Ishikawa (cell line): Measurements from ENCODE around the gene SPATA2.

ENCODE experiments used
- EP300 ChIP-seq: IDR thresholded peaks from 2 replicates; pipeline ENCODE4 v1.6.1; 2012; ENCODE audit warnings: borderline replicate concordance
- TF ChIP-seq, protein P1 (sequence below): IDR thresholded peaks from 2 replicates; pipeline ENCODE4 v1.6.1; 2012; ENCODE audit warnings: low read depth, mild to moderate bottlenecking

DNA sequence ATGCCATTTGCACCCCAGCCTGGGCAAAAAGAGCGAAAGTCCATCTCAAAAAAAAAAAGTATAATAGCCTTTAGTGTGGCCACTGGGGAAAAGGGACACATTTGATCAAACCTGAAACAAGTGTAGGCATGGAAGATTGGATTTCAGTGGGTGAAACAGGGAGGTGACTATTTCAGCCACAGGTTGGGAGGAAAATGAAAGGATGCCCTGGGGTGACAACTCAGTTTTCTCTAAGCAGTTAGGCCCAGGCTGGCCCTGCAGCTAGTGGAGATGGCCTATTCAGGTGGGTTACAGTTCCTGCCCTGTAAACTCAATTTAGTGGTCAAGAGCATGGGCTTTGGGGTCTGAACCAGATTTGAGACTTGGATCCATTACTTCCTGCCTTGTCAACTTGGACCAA lies 36.4 kb downstream of the SPATA2 start:
- no peak for TF ChIP-seq EP300
- TF ChIP-seq, protein P1, sequence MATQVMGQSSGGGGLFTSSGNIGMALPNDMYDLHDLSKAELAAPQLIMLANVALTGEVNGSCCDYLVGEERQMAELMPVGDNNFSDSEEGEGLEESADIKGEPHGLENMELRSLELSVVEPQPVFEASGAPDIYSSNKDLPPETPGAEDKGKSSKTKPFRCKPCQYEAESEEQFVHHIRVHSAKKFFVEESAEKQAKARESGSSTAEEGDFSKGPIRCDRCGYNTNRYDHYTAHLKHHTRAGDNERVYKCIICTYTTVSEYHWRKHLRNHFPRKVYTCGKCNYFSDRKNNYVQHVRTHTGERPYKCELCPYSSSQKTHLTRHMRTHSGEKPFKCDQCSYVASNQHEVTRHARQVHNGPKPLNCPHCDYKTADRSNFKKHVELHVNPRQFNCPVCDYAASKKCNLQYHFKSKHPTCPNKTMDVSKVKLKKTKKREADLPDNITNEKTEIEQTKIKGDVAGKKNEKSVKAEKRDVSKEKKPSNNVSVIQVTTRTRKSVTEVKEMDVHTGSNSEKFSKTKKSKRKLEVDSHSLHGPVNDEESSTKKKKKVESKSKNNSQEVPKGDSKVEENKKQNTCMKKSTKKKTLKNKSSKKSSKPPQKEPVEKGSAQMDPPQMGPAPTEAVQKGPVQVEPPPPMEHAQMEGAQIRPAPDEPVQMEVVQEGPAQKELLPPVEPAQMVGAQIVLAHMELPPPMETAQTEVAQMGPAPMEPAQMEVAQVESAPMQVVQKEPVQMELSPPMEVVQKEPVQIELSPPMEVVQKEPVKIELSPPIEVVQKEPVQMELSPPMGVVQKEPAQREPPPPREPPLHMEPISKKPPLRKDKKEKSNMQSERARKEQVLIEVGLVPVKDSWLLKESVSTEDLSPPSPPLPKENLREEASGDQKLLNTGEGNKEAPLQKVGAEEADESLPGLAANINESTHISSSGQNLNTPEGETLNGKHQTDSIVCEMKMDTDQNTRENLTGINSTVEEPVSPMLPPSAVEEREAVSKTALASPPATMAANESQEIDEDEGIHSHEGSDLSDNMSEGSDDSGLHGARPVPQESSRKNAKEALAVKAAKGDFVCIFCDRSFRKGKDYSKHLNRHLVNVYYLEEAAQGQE: no peak
